Osteocyte (in vitro differentiated cells): ENCODE data around the gene CFAP210. TPM values are rescaled to one million over a fixed set of nuclear protein-coding genes. Genes with fewer than 3 reads are reported as not detected.

Source experiments
- DNase-seq: peaks from one replicate; pipeline ENCODE4 v3.0.0; 2021; ENCODE audit warnings: mixed read lengths; ENCODE audit not compliant: unreplicated experiment; ENCODE audit errors: extremely low spot score
- H3K27ac Mint-ChIP-seq: one replicate; pipeline ENCODE4 v1.8.0; 2021; ENCODE audit warnings: mild to moderate bottlenecking, mixed read lengths; ENCODE audit not compliant: unreplicated experiment
- H3K27me3 Mint-ChIP-seq: one replicate; pipeline ENCODE4 v1.8.0; 2021; ENCODE audit warnings: mixed read lengths; ENCODE audit not compliant: unreplicated experiment
- H3K36me3 Mint-ChIP-seq: one replicate; pipeline ENCODE4 v1.8.0; 2021; ENCODE audit warnings: mixed read lengths; ENCODE audit not compliant: unreplicated experiment
- H3K4me1 Mint-ChIP-seq: one replicate; pipeline ENCODE4 v1.8.0; 2021; ENCODE audit warnings: mixed read lengths; ENCODE audit not compliant: unreplicated experiment
- H3K4me3 Mint-ChIP-seq: one replicate; pipeline ENCODE4 v1.8.0; 2021; ENCODE audit warnings: mild to moderate bottlenecking, moderate library complexity, mixed read lengths; ENCODE audit not compliant: unreplicated experiment
- H3K9me3 Mint-ChIP-seq: one replicate; pipeline ENCODE4 v1.8.0; 2021; ENCODE audit warnings: mixed read lengths; ENCODE audit not compliant: unreplicated experiment
- total RNA-seq: library from RNA; stranded (reverse); gene quantifications from 2 replicates; pipeline ENCODE4 v1.2.1, GENCODE V29; 2021
- TF ChIP-seq, protein P1 (sequence below): fragments of 200-600 bp; sonication (generic); IDR thresholded peaks from 2 replicates; pipeline ENCODE4 v1.5.0; 2021; ENCODE audit warnings: antibody characterized with exemption, mild to moderate bottlenecking, moderate library complexity

CFAP210 gene
- total RNA-seq, 1 donor from 2014 or later, result not detected

DNA sequence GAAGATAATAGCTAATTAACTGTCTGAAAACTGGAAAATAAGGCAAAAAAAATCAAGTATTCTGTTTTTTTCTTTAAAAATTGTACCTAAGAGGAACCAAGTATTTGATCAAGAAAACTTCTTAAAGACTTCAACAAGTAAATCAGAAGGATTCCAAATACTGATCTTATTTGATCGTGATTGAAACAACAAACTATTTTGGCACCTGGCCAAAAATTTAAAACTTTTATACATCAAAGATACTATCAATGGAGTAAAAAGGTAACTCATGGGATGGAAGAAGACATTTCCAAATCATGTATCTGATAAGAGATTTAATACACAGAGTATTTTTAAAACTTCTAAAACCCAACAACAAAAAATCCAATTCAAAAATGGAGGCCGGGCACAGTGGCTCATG, 46.7 kb downstream of the CFAP210 start:
- Mint-ChIP-seq H3K36me3 (peaks cover 1% of the 10 kb centered on the region), H3K4me3 (no peak overlapping the region), H3K9me3 (no peaks in the 10 kb centered on the region), H3K4me1 (no peaks in the 10 kb centered on the region), H3K27ac (no peak overlapping the region), H3K27me3 (peaks cover 12% of the 10 kb centered on the region)
- DNase-seq, result no peak
- TF ChIP-seq, protein P1, sequence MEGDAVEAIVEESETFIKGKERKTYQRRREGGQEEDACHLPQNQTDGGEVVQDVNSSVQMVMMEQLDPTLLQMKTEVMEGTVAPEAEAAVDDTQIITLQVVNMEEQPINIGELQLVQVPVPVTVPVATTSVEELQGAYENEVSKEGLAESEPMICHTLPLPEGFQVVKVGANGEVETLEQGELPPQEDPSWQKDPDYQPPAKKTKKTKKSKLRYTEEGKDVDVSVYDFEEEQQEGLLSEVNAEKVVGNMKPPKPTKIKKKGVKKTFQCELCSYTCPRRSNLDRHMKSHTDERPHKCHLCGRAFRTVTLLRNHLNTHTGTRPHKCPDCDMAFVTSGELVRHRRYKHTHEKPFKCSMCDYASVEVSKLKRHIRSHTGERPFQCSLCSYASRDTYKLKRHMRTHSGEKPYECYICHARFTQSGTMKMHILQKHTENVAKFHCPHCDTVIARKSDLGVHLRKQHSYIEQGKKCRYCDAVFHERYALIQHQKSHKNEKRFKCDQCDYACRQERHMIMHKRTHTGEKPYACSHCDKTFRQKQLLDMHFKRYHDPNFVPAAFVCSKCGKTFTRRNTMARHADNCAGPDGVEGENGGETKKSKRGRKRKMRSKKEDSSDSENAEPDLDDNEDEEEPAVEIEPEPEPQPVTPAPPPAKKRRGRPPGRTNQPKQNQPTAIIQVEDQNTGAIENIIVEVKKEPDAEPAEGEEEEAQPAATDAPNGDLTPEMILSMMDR, result no peak

- H3K36me3 Mint-ChIP-seq, result peaks cover 14% of the 10 kb centered on the region
Measured at GRCh38 chr2:169644173-169644572, 50.0 kb downstream of the CFAP210 start.

GRCh38 chr2:169641464-169641863, 52.7 kb downstream of the CFAP210 start:
- no peaks in the 10 kb centered on the region for H3K9me3 Mint-ChIP-seq
- H3K27ac Mint-ChIP-seq, result no peak overlapping the region
- TF ChIP-seq, protein P1, result no peak
- H3K4me3 Mint-ChIP-seq, result no peak overlapping the region
- no peaks in the 10 kb centered on the region for H3K4me1 Mint-ChIP-seq
- DNase-seq, result no peak
- peaks cover 13% of the 10 kb centered on the region for H3K36me3 Mint-ChIP-seq
- H3K27me3 Mint-ChIP-seq, result peaks cover 3% of the 10 kb centered on the region

More at GRCh38 chr2:169644173-169644572, 50.0 kb downstream of the CFAP210 start:
- H3K9me3 Mint-ChIP-seq, result no peaks in the 10 kb centered on the region
- no peak for DNase-seq
- no peak overlapping the region for H3K4me3 Mint-ChIP-seq
- H3K4me1 Mint-ChIP-seq, result no peaks in the 10 kb centered on the region
- no peak overlapping the region for H3K27ac Mint-ChIP-seq
- H3K27me3 Mint-ChIP-seq, result peaks cover 9% of the 10 kb centered on the region
- TF ChIP-seq, protein P1, result no peak

DNA sequence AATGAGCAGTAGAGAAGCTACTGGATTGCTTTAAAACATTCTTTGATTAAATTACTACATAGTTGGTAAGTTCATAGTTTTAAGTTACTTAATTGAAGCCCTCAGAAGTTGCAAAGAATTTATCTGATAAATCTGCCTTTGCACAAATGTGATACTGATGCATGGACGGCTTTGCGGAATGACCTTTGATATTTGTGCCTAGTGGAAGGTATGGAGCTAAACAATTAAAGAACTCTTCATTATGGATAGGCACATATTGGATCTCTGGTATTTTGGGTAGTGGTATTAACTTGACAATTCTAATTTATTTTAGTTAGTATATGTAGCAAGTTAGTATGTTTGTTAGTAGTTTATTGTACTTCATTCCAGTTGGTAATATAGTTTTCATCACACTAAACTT, 54.1 kb downstream of the CFAP210 start:
- H3K9me3 Mint-ChIP-seq, result no peaks in the 10 kb centered on the region
- TF ChIP-seq, protein P1, result no peak
- DNase-seq, result no peak
- no peak overlapping the region for H3K27ac Mint-ChIP-seq
- peaks cover 13% of the 10 kb centered on the region for H3K36me3 Mint-ChIP-seq
- no peaks in the 10 kb centered on the region for H3K4me1 Mint-ChIP-seq
- H3K4me3 Mint-ChIP-seq, result no peak overlapping the region
- peaks cover under 1% of the 10 kb centered on the region for H3K27me3 Mint-ChIP-seq

GRCh38 chr2:169637620-169638019, 56.6 kb downstream of the CFAP210 start:
- H3K27ac Mint-ChIP-seq, result no peak overlapping the region
- no peak overlapping the region for H3K4me3 Mint-ChIP-seq
- H3K36me3 Mint-ChIP-seq, result peaks cover 13% of the 10 kb centered on the region
- no peaks in the 10 kb centered on the region for H3K27me3 Mint-ChIP-seq
- H3K9me3 Mint-ChIP-seq, result no peaks in the 10 kb centered on the region
- no peaks in the 10 kb centered on the region for H3K4me1 Mint-ChIP-seq
- TF ChIP-seq, protein P1, result no peak
- no peak for DNase-seq
